B cell (primary cell): Measurements from ENCODE around the gene JPH2. TPM values are rescaled to one million over a fixed set of nuclear protein-coding genes. Genes with fewer than 3 reads are reported as not detected.

Source experiments
- ATAC-seq: fragments of 200-7000 bp; cut with Tn5 transposase; one replicate; pipeline ENCODE4 v1.10.0; 2021; ENCODE audit warnings: low read depth, mild to moderate bottlenecking, moderate number of reproducible peaks, moderate library complexity
- CTCF ChIA-PET: fragments of 350-600 bp; sonication (Branson Sonifier 250); formaldehyde crosslinking; loops from one replicate; lab custom pipeline; 2021; ENCODE audit warnings: antibody characterized with exemption, inconsistent platforms; lab: Charles Lee
- POLR2A ChIA-PET: fragments of 350-600 bp; sonication (Branson Sonifier 250); formaldehyde crosslinking; loops from one replicate; lab custom pipeline; 2021; ENCODE audit warnings: antibody characterized with exemption; lab: Charles Lee
- DNase-seq: peaks from one replicate; pipeline ENCODE4 v3.0.0; 2013
- H2AFZ ChIP-seq: 2 replicates; pipeline ENCODE4 v1.6.1; 2012; ENCODE audit warnings: mild to moderate bottlenecking, low read depth, low read length; ENCODE audit not compliant: insufficient read depth, poor library complexity, severe bottlenecking
- H3K27ac ChIP-seq, 2 donors: 1 replicate in 1 of 2; 2 replicates in 1 of 2; pipeline ENCODE4 v1.5.1; 2012 to 2013; ENCODE audit warnings: low read length in 2 of 2, mild to moderate bottlenecking in 2 of 2, moderate library complexity in 1 of 2
- H3K27me3 ChIP-seq, 4 experiments: fragments of 200-600 bp in 1 of 4; sonication (generic) in 1 of 4; replicated peaks in 1 of 4; 1 replicate in 2 of 4; 2 replicates in 2 of 4; pipeline versions ENCODE4 v1.6.1 to v1.7.0; 2013 to 2016; ENCODE audit warnings: low read length in 3 of 4, mild to moderate bottlenecking in 2 of 4, mixed read lengths in 1 of 4, moderate library complexity in 1 of 4; ENCODE audit not compliant: insufficient read depth in 4 of 4, control insufficient read depth in 3 of 4; ENCODE audit errors: control extremely low read depth in 1 of 4
- H3K36me3 ChIP-seq, 2 experiments: replicated peaks in 1 of 2; 1 replicate in 1 of 2; 2 replicates in 1 of 2; pipeline versions ENCODE4 v1.6.1 to v1.7.1; 2013; ENCODE audit warnings: low read length in 1 of 2; ENCODE audit not compliant: insufficient read depth in 2 of 2, control insufficient read depth in 1 of 2; ENCODE audit errors: control extremely low read depth in 1 of 2, extremely low read depth in 1 of 2
- H3K4me1 ChIP-seq, 2 donors: fragments of 200-600 bp in 1 of 2; sonication (generic) in 1 of 2; 1 replicate in 1 of 2; 2 replicates in 1 of 2; pipeline versions ENCODE4 v1.5.1 to v1.6.1; 2013 to 2017; ENCODE audit warnings: low read length in 2 of 2; ENCODE audit not compliant: control insufficient read depth in 2 of 2, insufficient read depth in 2 of 2
- H3K4me2 ChIP-seq: replicated peaks from 2 replicates; pipeline ENCODE3; 2012; ENCODE audit warnings: mild to moderate bottlenecking, low read depth, low read length; ENCODE audit not compliant: poor library complexity, severe bottlenecking
- H3K4me3 ChIP-seq, 5 experiments: fragments of 200-600 bp in 1 of 5; sonication (generic) in 1 of 5; 1 replicate in 3 of 5; 2 replicates in 2 of 5; pipeline versions ENCODE4 v1.5.1 to v1.7.0; 2011 to 2016; ENCODE audit warnings: low read length in 4 of 5, mild to moderate bottlenecking in 4 of 5, low read depth in 2 of 5, control low read depth in 1 of 5, moderate library complexity in 1 of 5; ENCODE audit not compliant: insufficient read depth in 1 of 5; ENCODE audit errors: control extremely low read depth in 1 of 5, extremely low read depth in 1 of 5
- H3K79me2 ChIP-seq: fragments of 200-600 bp; sonication (generic); one replicate; pipeline ENCODE4 v1.6.0; 2016; ENCODE audit warnings: low read length; ENCODE audit not compliant: control insufficient read depth, insufficient read depth
- H3K9ac ChIP-seq: fragments of 200-600 bp; sonication (generic); 2 replicates; pipeline ENCODE4 v1.6.1; 2017; ENCODE audit warnings: mild to moderate bottlenecking, low read length, moderate library complexity
- H3K9me3 ChIP-seq, 3 donors: one replicate each; pipeline versions ENCODE4 v1.6.1 to v1.7.1; 2013; ENCODE audit warnings: low read length in 2 of 3; ENCODE audit not compliant: control insufficient read depth in 2 of 3, insufficient read depth in 1 of 3; ENCODE audit errors: control extremely low read depth in 1 of 3
- H4K20me1 ChIP-seq: 2 replicates; pipeline ENCODE4 v1.6.0; 2012; ENCODE audit warnings: mild to moderate bottlenecking, low read length; ENCODE audit not compliant: insufficient read depth, control insufficient read depth, poor library complexity, severe bottlenecking
- H3K27ac Mint-ChIP-seq: one replicate; pipeline ENCODE4 v1.8.0; 2021; ENCODE audit warnings: mixed read lengths
- H3K27me3 Mint-ChIP-seq: one replicate; pipeline ENCODE4 v1.8.0; 2021; ENCODE audit warnings: mixed read lengths
- H3K4me1 Mint-ChIP-seq: one replicate; pipeline ENCODE4 v1.8.0; 2021; ENCODE audit warnings: mixed read lengths
- H3K4me3 Mint-ChIP-seq: one replicate; pipeline ENCODE4 v1.8.0; 2021; ENCODE audit warnings: mixed read lengths
- H3K9me3 Mint-ChIP-seq: one replicate; pipeline ENCODE4 v1.8.0; 2022; ENCODE audit warnings: mixed read lengths; ENCODE audit not compliant: insufficient read depth
- EZH2 ChIP-seq: IDR thresholded peaks from 2 replicates; pipeline ENCODE4 v1.6.1; 2012; ENCODE audit warnings: borderline replicate concordance, low read depth, mild to moderate bottlenecking, moderate library complexity, low read length; ENCODE audit not compliant: insufficient read depth, poor library complexity, severe bottlenecking
- WGBS: methylation state at CpG from one replicate; pipeline ENCODE4 v1.1.5; 2013; ENCODE audit warnings: missing lambda C conversion rate; ENCODE audit not compliant: insufficient coverage; 5-methylcytosine and 5-hydroxymethylcytosine counted together
- intact Hi-C: fragments of 100-400 bp; cut with micrococcal nuclease; formaldehyde crosslinking; loops from one replicate; pipeline ENCODE4 v1.10.0; 2022
- polyA plus RNA-seq: library from polyadenylated mRNA; depleted of rRNA; stranded (reverse); fragments of >200 nt; gene quantifications from 2 replicates; pipeline ENCODE4 v1.2.3, GENCODE V29; 2012
- total RNA-seq, 2 donors: library from RNA; stranded (reverse); fragments of 120-200 nt in 1 of 2; gene quantifications; 1 replicate in 1 of 2; 2 replicates in 1 of 2; pipeline versions ENCODE4 v1.2.3 to v1.2.4, GENCODE V29; 2013 to 2022
- TF ChIP-seq, protein P1 (sequence below): fragments of 200-600 bp; IDR thresholded peaks from one replicate; pipeline ENCODE4 v1.8.0; 2022; ENCODE audit warnings: antibody characterized with exemption, mild to moderate bottlenecking

The JPH2 gene
- total and polyA plus RNA-seq, 2 donors (not counting 1 experiment from before 2014, with no cell fraction given), result 0.10 TPM; not detected in 1

DNA sequence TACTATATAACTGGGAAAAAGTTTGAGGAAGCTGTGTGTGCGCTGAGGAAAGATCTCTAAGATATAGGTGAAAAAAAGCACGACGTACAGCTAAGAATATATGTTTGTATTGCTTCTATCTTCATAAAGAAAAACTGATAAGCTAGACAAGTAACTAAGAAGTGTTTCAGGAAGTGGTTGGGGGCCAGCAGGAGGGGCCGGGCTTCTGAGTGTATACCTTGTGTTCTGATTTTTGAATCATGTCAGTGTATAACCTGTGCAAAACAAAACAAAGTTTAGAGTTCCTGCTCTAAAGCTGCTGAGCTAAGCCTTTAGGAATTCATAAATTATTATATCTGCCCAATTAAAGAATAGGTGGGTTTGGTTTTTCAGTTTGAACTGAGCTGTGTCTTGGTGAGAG lies 31.5 kb upstream of the JPH2 start:
- peaks cover 18 to 22% of the 10 kb centered on the region in 2 donors for H3K4me1 ChIP-seq
- H3K79me2 ChIP-seq, result peaks cover 45% of the 10 kb centered on the region
- no peaks in the 10 kb centered on the region for H3K9me3 Mint-ChIP-seq
- no peaks in the 10 kb centered on the region for H3K27me3 ChIP-seq
- H3K27ac ChIP-seq, result peak overlapping the region in 1 of 2 donors; percentile 25
- ChIA-PET POLR2A (interaction anchor here (0.8 kb wide), 1 partner anchor 93 kb away, joined by 3 read pairs; the partner anchor contains the start of gene FITM2), CTCF (interaction anchor here (0.6 to 9.2 kb wide), 16 partner anchors 9 to 648 kb away, joined by 3 to 216 read pairs (median 6); partner anchors contain the start of gene FITM2)
- H4K20me1 ChIP-seq, result peaks cover 8% of the 10 kb centered on the region
- H3K4me2 ChIP-seq, result peak overlapping the region; percentile 47
- no peak overlapping the region for H3K27ac Mint-ChIP-seq
- H3K4me3 Mint-ChIP-seq, result no peak overlapping the region
- TF ChIP-seq, protein P1, sequence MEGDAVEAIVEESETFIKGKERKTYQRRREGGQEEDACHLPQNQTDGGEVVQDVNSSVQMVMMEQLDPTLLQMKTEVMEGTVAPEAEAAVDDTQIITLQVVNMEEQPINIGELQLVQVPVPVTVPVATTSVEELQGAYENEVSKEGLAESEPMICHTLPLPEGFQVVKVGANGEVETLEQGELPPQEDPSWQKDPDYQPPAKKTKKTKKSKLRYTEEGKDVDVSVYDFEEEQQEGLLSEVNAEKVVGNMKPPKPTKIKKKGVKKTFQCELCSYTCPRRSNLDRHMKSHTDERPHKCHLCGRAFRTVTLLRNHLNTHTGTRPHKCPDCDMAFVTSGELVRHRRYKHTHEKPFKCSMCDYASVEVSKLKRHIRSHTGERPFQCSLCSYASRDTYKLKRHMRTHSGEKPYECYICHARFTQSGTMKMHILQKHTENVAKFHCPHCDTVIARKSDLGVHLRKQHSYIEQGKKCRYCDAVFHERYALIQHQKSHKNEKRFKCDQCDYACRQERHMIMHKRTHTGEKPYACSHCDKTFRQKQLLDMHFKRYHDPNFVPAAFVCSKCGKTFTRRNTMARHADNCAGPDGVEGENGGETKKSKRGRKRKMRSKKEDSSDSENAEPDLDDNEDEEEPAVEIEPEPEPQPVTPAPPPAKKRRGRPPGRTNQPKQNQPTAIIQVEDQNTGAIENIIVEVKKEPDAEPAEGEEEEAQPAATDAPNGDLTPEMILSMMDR, result no peak
- TF ChIP-seq EZH2, result no peak
- H3K4me3 ChIP-seq, result no peak overlapping the region
- WGBS, result 13% methylated on average over 1 of the region's 4 CpGs
- no peaks in the 10 kb centered on the region for H3K27me3 Mint-ChIP-seq
- H2AFZ ChIP-seq, result no peak overlapping the region
- H3K36me3 ChIP-seq, result peaks cover 0 to 7% of the 10 kb centered on the region in 2 experiments
- no peaks in the 10 kb centered on the region for H3K9me3 ChIP-seq
- peaks cover 34% of the 10 kb centered on the region for H3K4me1 Mint-ChIP-seq
- ATAC-seq (no peak), DNase-seq (no peak)
- H3K9ac ChIP-seq, result peak overlapping the region; percentile 10
- intact Hi-C loops, result loop anchor here (5.0 to 10.0 kb wide), 2 partner anchors 244 to 366 kb away; partner anchors contain the start of gene PKIG

DNA sequence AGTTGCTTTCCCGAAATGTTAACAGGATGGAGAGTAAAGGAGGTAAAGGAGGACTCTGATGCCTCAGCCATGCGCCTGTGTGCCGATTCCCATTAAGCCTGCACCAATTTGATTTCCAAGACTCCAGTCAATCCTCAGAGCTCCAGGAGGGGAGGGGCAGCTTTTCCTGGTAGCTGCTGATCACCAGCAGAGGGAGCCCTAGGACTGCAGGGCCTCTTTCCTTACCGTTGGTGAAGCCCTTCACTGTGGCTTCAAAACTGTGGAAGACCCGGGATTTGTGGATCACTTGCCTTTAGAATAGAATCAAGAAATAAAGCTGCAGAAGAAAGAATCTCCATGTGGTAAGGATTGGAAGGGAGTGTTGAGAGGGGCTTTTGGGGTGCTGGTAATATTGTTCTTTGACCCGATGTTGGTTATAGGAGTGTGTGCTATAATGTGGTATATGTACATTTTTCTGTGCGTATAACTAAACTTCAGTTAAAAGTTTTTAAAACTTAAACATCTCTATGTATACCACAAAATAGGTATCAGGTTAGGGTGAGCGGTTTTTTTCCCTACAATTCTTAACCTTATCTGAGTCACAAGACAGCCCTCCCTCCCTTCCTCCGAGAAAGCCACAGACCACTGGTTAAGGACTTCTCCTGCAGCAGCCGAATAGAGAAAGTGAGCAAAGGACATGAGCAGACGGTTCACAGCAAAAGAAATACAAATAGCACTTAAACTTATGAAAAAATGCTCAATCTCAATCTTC lies 30.5 kb upstream of the JPH2 start:
- Histone ChIP-seq H3K27ac (no peak overlapping the region), H3K4me1 (peaks cover 18 to 22% of the 10 kb centered on the region in 2 donors), H3K9ac (no peak overlapping the region), H3K36me3 (peaks cover 0 to 7% of the 10 kb centered on the region in 2 experiments), H3K9me3 (no peaks in the 10 kb centered on the region), H3K27me3 (no peaks in the 10 kb centered on the region), H4K20me1 (peaks cover 8% of the 10 kb centered on the region), H2AFZ (peak overlapping the region; percentile 26), H3K4me2 (peak overlapping the region; percentile 47), H3K79me2 (peaks cover 55% of the 10 kb centered on the region), H3K4me3 (no peak overlapping the region)
- DNase-seq (peak; percentile 72), ATAC-seq (peak; percentile 57)
- ChIA-PET POLR2A (no interaction called here), CTCF (interaction anchor here (0.6 to 9.2 kb wide), 36 partner anchors 7 to 656 kb away, joined by 3 to 216 read pairs (median 4); partner anchors contain the start of gene FITM2)
- peaks cover 34% of the 10 kb centered on the region for H3K4me1 Mint-ChIP-seq
- intact Hi-C loops, result loop anchor here (5.0 to 10.0 kb wide), 2 partner anchors 245 to 367 kb away; partner anchors contain the start of gene PKIG
- H3K9me3 Mint-ChIP-seq, result no peaks in the 10 kb centered on the region
- TF ChIP-seq, protein P1, result peak; percentile 94
- TF ChIP-seq EZH2, result no peak
- H3K27ac Mint-ChIP-seq, result no peak overlapping the region
- peak overlapping the region; percentile 40 for H3K4me3 Mint-ChIP-seq
- WGBS, result 18% methylated on average over 5 of the region's 11 CpGs
- H3K27me3 Mint-ChIP-seq, result no peaks in the 10 kb centered on the region
